GM12864 (cell line): ENCODE data around the gene ADGRD1.

ENCODE experiments used
- DNase-seq: peaks from one replicate; pipeline ENCODE4 v3.0.0-alpha.2; 2011; ENCODE audit warnings: low read depth
- H3K4me3 ChIP-seq: 2 replicates; pipeline ENCODE4 v1.5.1; 2011; ENCODE audit warnings: mild to moderate bottlenecking, low read depth, low read length, control low read depth
- TF ChIP-seq, protein P1 (sequence below): IDR thresholded peaks from 2 replicates; pipeline ENCODE4 v1.5.1; 2011; ENCODE audit warnings: low read depth, mild to moderate bottlenecking, moderate library complexity, low read length, control low read depth, inconsistent platforms; ENCODE audit errors: missing control alignments

The ADGRD1 gene

GRCh38 chr12:130965214-130965613 lies 11.5 kb downstream of the ADGRD1 start:
- DNase-seq: no peak
- TF ChIP-seq, protein P1, sequence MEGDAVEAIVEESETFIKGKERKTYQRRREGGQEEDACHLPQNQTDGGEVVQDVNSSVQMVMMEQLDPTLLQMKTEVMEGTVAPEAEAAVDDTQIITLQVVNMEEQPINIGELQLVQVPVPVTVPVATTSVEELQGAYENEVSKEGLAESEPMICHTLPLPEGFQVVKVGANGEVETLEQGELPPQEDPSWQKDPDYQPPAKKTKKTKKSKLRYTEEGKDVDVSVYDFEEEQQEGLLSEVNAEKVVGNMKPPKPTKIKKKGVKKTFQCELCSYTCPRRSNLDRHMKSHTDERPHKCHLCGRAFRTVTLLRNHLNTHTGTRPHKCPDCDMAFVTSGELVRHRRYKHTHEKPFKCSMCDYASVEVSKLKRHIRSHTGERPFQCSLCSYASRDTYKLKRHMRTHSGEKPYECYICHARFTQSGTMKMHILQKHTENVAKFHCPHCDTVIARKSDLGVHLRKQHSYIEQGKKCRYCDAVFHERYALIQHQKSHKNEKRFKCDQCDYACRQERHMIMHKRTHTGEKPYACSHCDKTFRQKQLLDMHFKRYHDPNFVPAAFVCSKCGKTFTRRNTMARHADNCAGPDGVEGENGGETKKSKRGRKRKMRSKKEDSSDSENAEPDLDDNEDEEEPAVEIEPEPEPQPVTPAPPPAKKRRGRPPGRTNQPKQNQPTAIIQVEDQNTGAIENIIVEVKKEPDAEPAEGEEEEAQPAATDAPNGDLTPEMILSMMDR: no peak
- H3K4me3 ChIP-seq: no peak overlapping the region

DNA sequence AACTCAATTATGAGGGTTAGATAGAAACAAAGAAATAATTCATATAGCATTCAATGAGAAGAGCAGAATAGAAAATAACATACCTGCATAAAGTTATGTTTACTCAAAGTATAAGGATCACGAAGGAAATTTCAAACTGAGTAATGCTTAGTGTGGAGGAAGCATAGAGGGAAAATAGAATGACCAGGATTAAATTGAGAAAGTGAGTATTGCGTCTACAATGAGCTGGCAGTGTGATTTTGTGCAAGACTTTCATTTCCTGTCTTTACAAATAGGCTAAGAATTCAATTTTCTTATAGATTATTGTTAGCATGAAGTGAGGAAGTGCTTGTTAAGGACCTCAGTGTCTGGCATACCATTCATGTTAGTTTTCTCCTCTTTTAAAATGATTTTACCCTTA lies 12.0 kb downstream of the ADGRD1 start:
- no peak for DNase-seq
- TF ChIP-seq, protein P1: no peak
- H3K4me3 ChIP-seq: no peak overlapping the region

- no peak for DNase-seq
- TF ChIP-seq, protein P1: no peak
- H3K4me3 ChIP-seq: no peak overlapping the region
These were observed 12.8 kb downstream of the ADGRD1 start for GRCh38 chr12:130966443-130967030.

GRCh38 chr12:130967636-130968035 lies 13.9 kb downstream of the ADGRD1 start:
- DNase-seq: no peak
- no peak overlapping the region for H3K4me3 ChIP-seq
- TF ChIP-seq, protein P1: no peak

GRCh38 chr12:130968611-130969010 lies 14.9 kb downstream of the ADGRD1 start:
- no peak for DNase-seq
- no peak overlapping the region for H3K4me3 ChIP-seq
- TF ChIP-seq, protein P1: no peak

DNA sequence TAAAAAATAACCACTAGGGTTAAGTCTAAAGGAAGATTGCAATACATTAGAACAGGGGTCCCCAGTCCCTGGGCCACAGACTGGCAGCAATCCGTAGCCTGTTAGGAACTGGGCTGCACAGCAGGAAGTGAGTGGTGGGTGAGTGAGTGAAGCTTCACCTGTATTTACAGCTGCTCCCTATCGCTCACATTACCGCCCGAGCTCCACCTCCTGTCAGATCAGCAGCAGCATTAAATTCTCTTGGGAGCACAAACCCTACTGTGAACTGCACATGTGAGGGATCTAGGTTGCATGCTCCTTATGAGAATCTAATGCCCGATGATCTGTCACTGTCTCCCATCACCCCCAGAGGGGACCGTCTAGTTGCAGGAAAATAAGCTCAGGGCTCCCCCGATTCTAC lies 15.5 kb downstream of the ADGRD1 start:
- DNase-seq: no peak
- TF ChIP-seq, protein P1: no peak
- no peak overlapping the region for H3K4me3 ChIP-seq

DNA sequence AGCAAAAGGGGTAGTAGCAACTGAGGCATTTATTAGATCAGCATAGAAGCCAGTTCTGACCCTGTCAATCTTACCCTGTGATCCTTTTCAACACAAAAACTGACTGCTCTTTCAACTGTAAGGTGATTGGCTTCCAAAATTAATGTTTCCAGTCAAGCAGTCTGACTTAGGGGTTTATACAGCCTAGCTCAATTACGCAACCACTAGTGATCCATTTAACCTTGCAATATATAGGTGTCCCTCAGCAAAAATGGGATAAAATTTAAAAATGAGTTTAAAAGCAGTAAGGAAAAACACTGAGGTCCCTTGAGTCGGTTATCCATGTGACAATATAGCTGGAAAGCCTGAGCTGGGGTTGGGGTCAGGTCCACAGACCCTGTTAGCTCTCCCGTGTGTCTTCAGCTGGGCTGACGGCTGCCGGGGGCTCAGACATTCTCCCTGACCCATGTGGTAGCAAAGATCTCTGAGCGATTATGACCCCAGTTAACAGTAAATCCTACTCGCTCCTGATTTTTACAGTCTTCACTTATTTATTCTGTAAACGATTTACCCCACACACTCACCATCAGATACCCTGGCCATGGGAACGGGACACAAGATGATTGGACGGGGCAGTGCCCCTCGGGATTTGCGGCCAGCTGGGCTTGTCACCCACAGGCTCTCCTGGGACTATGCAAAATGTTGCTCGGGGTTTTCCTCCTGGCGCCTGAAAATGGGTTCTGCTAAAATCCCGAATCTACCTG lies 16.6 kb downstream of the ADGRD1 start:
- TF ChIP-seq, protein P1: no peak
- no peak overlapping the region for H3K4me3 ChIP-seq
- DNase-seq: no peak
